Islet precursor cell (in vitro differentiated cells): ENCODE measurements around the gene S1PR1.

Experiments used
- DNase-seq: peaks from one replicate; pipeline ENCODE4 v3.0.0-alpha.2; 2018

Gene S1PR1

DNA sequence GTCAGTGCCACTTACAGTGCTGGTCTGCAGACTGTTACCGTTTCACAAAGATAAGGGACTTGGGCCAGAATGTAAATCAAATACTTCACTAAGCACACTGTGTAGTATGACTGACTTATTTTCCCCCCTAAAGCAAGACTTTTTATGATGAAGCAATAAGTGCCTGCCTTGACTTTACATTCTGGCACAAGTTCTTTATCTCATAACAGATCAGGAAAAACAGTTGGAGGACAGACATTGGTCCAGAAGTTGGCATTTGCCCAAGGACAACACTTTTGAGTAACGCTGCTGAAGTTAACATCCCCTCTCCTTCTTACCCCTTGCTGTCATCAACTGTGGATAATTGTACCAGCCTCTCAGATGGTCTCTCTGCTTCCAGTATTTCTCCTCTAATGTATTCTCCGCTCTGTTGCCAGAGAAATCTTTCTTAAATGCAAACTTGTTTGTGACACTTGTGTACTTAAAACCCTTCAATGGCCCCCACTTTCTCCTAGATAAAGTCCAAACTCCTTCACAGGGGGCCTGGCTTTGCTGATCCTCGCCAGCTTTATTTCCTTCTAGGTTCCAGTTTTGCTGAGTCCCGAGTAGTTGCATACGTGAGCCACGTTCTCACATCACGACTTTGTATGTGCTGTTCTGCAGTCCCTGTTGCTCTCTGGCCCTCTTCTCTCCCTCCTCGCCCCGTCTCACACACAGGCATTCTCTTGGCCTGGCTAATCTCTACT lies 45.7 kb downstream of the S1PR1 start:
- no peak for DNase-seq

DNA sequence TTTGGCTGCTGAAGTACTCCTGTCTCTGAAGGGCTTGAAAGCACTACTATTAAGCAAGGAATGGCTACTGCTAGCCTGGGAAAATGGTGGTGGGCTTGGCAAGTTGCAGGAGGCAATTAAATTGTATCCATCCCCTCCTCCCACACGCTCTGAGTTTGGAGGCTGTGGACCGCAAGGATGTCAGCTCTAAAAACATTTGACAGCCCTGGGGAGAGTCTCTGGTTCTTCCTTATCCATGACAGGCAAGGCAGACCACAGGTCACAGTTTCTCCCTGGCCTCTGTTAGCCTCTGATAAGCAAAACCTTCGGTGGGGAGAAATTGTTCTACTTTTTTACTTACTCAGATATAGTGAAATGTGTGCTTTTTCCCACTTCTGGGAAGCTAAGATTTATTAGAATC lies 46.6 kb downstream of the S1PR1 start:
- no peak for DNase-seq

DNA sequence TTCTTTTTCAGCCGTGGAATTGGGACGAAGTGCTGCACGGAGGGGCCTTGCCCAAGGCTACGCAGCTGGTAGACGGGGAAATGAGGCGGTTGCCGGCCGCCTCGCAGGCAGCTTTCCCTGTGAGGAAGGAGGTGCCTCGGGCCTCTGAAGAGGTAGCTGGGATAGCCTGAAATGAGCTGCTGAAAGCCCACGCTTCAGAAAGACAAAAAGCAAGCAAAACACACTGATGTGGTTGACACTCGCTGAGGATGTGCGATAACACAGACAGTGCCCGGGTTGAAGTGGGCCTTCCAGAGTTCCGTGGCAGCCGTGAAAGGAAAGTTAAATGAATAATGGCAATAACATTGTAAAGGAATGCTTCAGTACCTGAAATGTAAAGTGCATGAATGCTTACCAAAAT lies 47.2 kb downstream of the S1PR1 start:
- no peak for DNase-seq

DNA sequence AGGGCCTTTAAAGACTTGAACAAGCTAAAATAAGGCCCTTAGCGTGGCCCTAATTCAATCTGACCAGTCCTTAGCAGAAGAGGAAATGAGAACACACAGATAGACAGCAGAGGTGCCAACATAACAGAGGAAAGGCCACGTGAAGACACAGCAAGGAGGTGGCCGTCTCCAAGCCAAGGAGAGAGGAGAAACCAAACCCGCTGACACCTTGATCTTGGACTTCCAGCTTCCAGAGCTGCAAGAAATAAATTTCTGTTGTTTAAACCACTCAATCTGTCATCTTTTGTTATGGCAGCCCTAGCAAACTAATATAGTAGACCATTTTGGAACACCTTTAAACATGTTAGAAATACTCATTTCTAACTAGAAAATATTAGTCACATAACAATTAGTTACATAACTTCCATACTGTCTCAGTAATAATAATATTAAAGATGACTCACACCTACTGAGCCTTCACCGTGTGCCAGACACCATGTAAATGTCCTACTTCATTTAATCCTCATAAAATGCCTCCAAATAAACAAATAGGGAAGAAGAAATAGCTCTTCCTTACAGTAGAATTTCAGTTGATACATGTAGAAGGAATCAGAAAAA lies 47.9 kb downstream of the S1PR1 start:
- no peak for DNase-seq

DNA sequence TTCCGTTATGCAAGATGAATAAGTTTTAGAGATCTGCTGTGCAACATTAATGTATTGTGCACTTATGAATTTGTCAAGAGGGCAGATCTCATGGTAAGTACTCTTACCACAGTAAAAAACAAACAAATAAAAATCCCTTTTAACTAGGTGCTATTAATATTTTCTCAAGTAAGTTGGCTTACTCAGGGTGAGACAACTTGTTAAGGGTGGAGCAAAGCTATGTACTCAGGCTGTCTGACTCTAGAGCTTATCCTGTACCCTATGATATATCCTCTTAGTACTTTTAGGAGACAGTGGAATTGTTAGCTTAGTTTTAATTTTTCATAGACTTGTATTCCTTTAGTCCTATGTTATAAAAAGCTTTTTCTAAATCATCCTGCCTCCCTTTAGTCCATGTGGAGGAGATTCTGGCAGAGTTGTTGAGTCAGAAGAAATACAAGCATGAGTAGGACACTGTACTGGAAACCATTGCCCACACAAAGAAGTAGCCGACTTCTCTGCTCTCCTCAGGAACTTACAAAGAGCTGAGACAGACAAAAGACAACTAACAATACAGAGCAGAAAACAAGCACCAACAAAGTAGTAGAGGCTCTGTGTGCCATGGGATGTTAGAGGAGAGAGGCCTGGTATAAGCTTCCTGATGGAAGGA lies 49.2 kb downstream of the S1PR1 start:
- no peak for DNase-seq

DNA sequence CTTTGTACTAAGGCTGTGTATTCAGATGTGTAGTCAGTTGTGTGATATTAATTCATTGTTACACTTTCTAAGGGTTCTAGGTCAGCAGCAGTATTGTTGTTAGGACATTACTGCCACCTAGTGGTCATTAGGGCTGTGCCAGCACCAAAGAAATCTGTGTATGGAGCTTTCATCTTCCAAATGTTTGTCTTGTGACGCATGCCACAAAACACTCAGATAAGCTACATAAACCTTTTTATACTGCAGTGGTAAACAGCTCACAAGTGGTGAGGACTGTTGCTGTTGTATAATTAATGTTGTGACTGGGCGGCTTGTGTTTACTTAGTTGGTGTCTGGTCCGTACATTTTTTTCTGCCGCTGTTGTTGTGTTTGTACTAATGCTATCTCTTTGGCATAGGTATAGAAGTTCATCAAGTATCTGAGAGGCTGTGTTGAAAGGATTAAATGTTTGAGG lies 51.7 kb downstream of the S1PR1 start:
- DNase-seq: peak; percentile 84

DNA sequence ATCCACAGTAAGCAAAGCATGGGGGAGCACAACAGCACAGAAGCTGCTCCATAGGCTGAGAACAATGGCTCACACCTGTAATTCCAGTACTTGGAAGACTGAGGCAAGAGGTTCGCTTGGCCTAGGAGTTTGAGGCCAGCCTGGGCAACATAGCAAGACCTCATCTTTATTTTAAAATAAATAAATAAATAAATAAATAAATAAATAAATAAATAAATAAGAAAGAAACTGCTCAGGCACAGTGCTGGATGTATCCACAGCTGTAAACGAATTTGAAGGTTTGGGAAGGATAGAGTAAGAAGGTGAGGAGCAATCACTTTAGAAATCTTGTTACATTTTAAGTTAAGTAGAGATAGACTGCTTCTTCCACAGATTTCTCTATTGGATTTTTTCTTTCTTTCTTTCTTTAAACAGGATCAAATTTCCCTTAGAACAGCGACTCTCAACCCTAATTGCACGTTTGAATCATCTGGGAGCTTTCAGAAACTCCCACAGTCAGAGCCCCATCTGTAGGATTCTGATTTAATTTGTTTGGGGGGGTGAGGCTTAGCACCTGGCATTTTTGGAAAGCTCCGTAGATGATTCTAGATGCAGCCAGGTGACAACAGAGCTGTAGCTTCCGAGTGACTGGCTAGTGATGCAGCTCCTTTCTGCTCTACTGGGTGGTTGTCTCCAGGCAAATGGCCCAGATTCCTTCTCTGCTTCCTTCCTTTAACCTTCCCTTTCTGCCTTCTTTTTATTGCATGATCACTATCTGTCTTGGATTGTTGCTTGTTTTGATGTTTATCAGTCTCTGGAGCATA lies 53.5 kb downstream of the S1PR1 start:
- peak; percentile 90 for DNase-seq
